ENCODE results near the gene PROC. TPM values are rescaled to one million over a fixed set of nuclear protein-coding genes. Genes with fewer than 3 reads are reported as not detected.

Gene PROC
- total and polyA plus RNA-seq, 9 of the 15 experiments (the other 6 are each of a cell fraction or from before 2014, with no cell fraction given), result not detected

- POLR2A ChIA-PET, result interaction anchor here (0.9 kb wide), 1 partner anchor 11 kb away, joined by 4 read pairs; no protein-coding TSS in a partner anchor
- Histone ChIP-seq H3K27me3 (ENCODE audit: control insufficient read depth in 2 of 2, insufficient read depth in 2 of 2, low read length in 2 of 2) (no peaks in the 10 kb centered on the region), H3K9ac (ENCODE audit: insufficient read depth in 1 of 2, low read depth in 2 of 2, low read length in 2 of 2) (no peak overlapping the region), H3K9me3 (replicated peaks; ENCODE audit: control insufficient read depth, insufficient read depth, low read depth, low read length) (no peaks in the 10 kb centered on the region), H3K27ac (ENCODE audit: extremely low read depth, low read depth, low read length) (no peak overlapping the region), H2AFZ (ENCODE audit: low read depth, low read length) (no peak overlapping the region), H3K79me2 (ENCODE audit: control insufficient read depth, insufficient read depth, low read length) (no peaks in the 10 kb centered on the region), H3K4me3 (no peak overlapping the region), H3K4me1 (replicated peaks in 1 of 2; ENCODE audit: control insufficient read depth in 2 of 2, insufficient read depth in 2 of 2, low read length in 2 of 2) (peaks cover 14 to 22% of the 10 kb centered on the region in 2 experiments), H3K9me1 (ENCODE audit: control insufficient read depth, insufficient read depth, low read length) (no peaks in the 10 kb centered on the region), H3K4me2 (ENCODE audit: insufficient read depth, low read length) (no peak overlapping the region), H3K36me3 (ENCODE audit: control insufficient read depth, insufficient read depth, low read length) (no peaks in the 10 kb centered on the region), H4K20me1 (replicated peaks; ENCODE audit: control insufficient read depth, insufficient read depth, low read length) (no peaks in the 10 kb centered on the region)
- no TSS peak for BruUV-seq (replicated peaks)
- CTCF ChIA-PET (ENCODE audit: low intra/inter-chr PET ratio), result no interaction called here
- in situ Hi-C loops (cut with MboI), result no loop called here
- no peak for ATAC-seq
- FAIRE-seq, result no peak
- no peak for DNase-seq (ENCODE audit: extremely low read depth in 1 of 4, low spot score in 3 of 4)
- intact Hi-C loops (cut with micrococcal nuclease), result no loop called here
- 30% methylated on average over 3 of the region's 3 CpGs for WGBS (ENCODE audit: insufficient coverage, low coverage, missing lambda C conversion rate)
- TF ChIP-seq SP1 (CRISPR knock-in tag; IDR thresholded peaks at IDR 0.05) (no peak), ZNF277 (CRISPR knock-in tag; IDR thresholded peaks at IDR 0.05; ENCODE audit: borderline replicate concordance) (no peak), ZFPM2 (CRISPR knock-in tag; IDR thresholded peaks at IDR 0.05) (no peak), DDX20 (tag; IDR thresholded peaks at IDR 0.05; ENCODE audit: low read depth) (no peak), TRIM25 (IDR thresholded peaks at IDR 0.05; ENCODE audit: borderline replicate concordance) (no peak), ZEB2 (IDR thresholded peaks at IDR 0.05) (no peak), ZNF57 (CRISPR knock-in tag; IDR thresholded peaks at IDR 0.05) (no peak), CCNT2 (IDR thresholded peaks at IDR 0.05; ENCODE audit: borderline replicate concordance, extremely low read depth, insufficient read length, low read depth, low read length) (no peak), ETS2 (tag; IDR thresholded peaks at IDR 0.05; ENCODE audit: borderline replicate concordance, poor library complexity, severe bottlenecking) (no peak), DLX4 (CRISPR knock-in tag; IDR thresholded peaks at IDR 0.05) (no peak), TRIM24 (IDR thresholded peaks at IDR 0.05) (no peak), ZNF655 (CRISPR knock-in tag; IDR thresholded peaks at IDR 0.05) (no peak), ELK1 (CRISPR knock-in tag; IDR thresholded peaks at IDR 0.05) (no peak), SMARCA5 (IDR thresholded peaks at IDR 0.05) (no peak), SNRNP70 (optimal IDR thresholded peaks at IDR 0.05; ENCODE audit: low read depth, low read length) (no peak), POLR2H (tag; IDR thresholded peaks at IDR 0.05; ENCODE audit: low read depth) (no peak)
Observed at GRCh38 chr2:127403460-127403859, 14.8 kb upstream of the PROC start.
